Endothelial cell of umbilical vein (primary cell): ENCODE results near the gene ENKD1. TPM values are rescaled to one million over a fixed set of nuclear protein-coding genes. Genes with fewer than 3 reads are reported as not detected.

Source experiments
- BruUV-seq: library from RNA; stranded (reverse); fragments of 400-500 nt; replicated peaks from 2 replicates; lab custom pipeline; 2021; lab: Mats Ljungman, UMichigan
- CTCF ChIA-PET: fragments of 300-600, 350-600 bp; sonication (Branson Sonifier 250); formaldehyde crosslinking; loops from one replicate; lab custom pipeline; 2021; ENCODE audit warnings: antibody characterized with exemption, inconsistent platforms; lab: Charles Lee
- POLR2A ChIA-PET: fragments of 300-600, 350-600 bp; sonication (Branson Sonifier 250); formaldehyde crosslinking; loops from one replicate; lab custom pipeline; 2021; ENCODE audit warnings: antibody characterized with exemption, inconsistent platforms; lab: Charles Lee
- DNase-seq: peaks from one replicate; pipeline ENCODE4 v3.0.0-alpha.2; 2011; ENCODE audit warnings: low read depth, low spot score
- FAIRE-seq: peaks from 2 replicates; lab custom pipeline; 2011; peaks lifted over from hg19 to GRCh38; lab: Jason Lieb, UNC
- H2AFZ ChIP-seq: 2 replicates; pipeline ENCODE4 v1.6.0; 2012; ENCODE audit warnings: low read depth, low read length, control low read depth, inconsistent platforms
- H3K27ac ChIP-seq: 2 replicates; pipeline ENCODE4 v1.5.1; 2011; ENCODE audit warnings: low read depth, mild to moderate bottlenecking, control low read depth, low read length, moderate library complexity; ENCODE audit not compliant: insufficient read depth
- H3K27me3 ChIP-seq, 2 experiments: 2 replicates each; pipeline versions ENCODE4 v1.6.0 to v1.6.1; 2011; ENCODE audit warnings: low read length in 2 of 2, mixed read lengths in 1 of 2; ENCODE audit not compliant: control insufficient read depth in 2 of 2, insufficient read depth in 2 of 2
- H3K36me3 ChIP-seq, 2 experiments: 2 replicates in 1 of 2; 3 replicates in 1 of 2; pipeline ENCODE4 v1.5.1; 2011; ENCODE audit warnings: low read length in 2 of 2, mild to moderate bottlenecking in 1 of 2, moderate library complexity in 1 of 2; ENCODE audit not compliant: control insufficient read depth in 2 of 2, insufficient read depth in 2 of 2; ENCODE audit errors: extremely low read depth in 1 of 2
- H3K4me1 ChIP-seq: 3 replicates; pipeline ENCODE4 v1.5.1; 2011; ENCODE audit warnings: mild to moderate bottlenecking, low read length; ENCODE audit not compliant: control insufficient read depth, insufficient read depth; ENCODE audit errors: extremely low read depth
- H3K4me2 ChIP-seq: 2 replicates; pipeline ENCODE4 v1.6.1; 2011; ENCODE audit warnings: low read length, control low read depth, mixed read lengths; ENCODE audit not compliant: insufficient read depth
- H3K4me3 ChIP-seq, 3 experiments: fragments of 200-600 bp in 1 of 3; sonication (generic), shearing (Covaris generic) in 1 of 3; replicated peaks in 1 of 3; 2 replicates each; pipeline ENCODE4 v1.5.1; 2011 to 2016; ENCODE audit warnings: control low read depth in 3 of 3, low read length in 3 of 3, mild to moderate bottlenecking in 2 of 3, inconsistent platforms in 1 of 3, low read depth in 1 of 3, moderate library complexity in 1 of 3; ENCODE audit not compliant: insufficient read depth in 1 of 3
- H3K79me2 ChIP-seq: 2 replicates; pipeline ENCODE4 v1.6.0; 2012; ENCODE audit warnings: low read length, inconsistent platforms; ENCODE audit not compliant: control insufficient read depth, insufficient read depth
- H3K9ac ChIP-seq: replicated peaks from 2 replicates; pipeline ENCODE3; 2011; ENCODE audit warnings: low read length, control low read depth; ENCODE audit not compliant: insufficient read depth; ENCODE audit errors: extremely low read depth
- H3K9me1 ChIP-seq: replicated peaks from 3 replicates; pipeline ENCODE4 v1.6.0; 2011; ENCODE audit warnings: mild to moderate bottlenecking, low read length; ENCODE audit not compliant: control insufficient read depth, insufficient read depth; ENCODE audit errors: extremely low read depth
- H3K9me3 ChIP-seq: replicated peaks from 2 replicates; pipeline ENCODE4 v1.5.1; 2012; ENCODE audit warnings: low read length, inconsistent platforms; ENCODE audit not compliant: control insufficient read depth, insufficient read depth
- H4K20me1 ChIP-seq: replicated peaks from 2 replicates; pipeline ENCODE3; 2011; ENCODE audit warnings: mild to moderate bottlenecking, low read length; ENCODE audit not compliant: control insufficient read depth, insufficient read depth; ENCODE audit errors: extremely low read depth
- EZH2 ChIP-seq: IDR thresholded peaks from 2 replicates; pipeline ENCODE4 v1.6.1; 2012; ENCODE audit warnings: borderline replicate concordance, low read depth, mild to moderate bottlenecking, moderate library complexity, low read length, inconsistent platforms; ENCODE audit not compliant: severe bottlenecking
- FOS ChIP-seq: IDR thresholded peaks from 2 replicates; pipeline ENCODE4 v1.6.1; 2011; ENCODE audit warnings: mild to moderate bottlenecking, low read length, moderate library complexity, borderline replicate concordance; ENCODE audit not compliant: insufficient read depth
- JUN ChIP-seq: IDR thresholded peaks from 2 replicates; pipeline ENCODE4 v1.6.1; 2011; ENCODE audit warnings: borderline replicate concordance, low read depth; ENCODE audit not compliant: insufficient read length, insufficient read depth
- MYC ChIP-seq: IDR thresholded peaks from one replicate; pipeline ENCODE4 v1.6.1; 2011; ENCODE audit warnings: mild to moderate bottlenecking, low read depth, low read length
- POLR2A ChIP-seq: IDR thresholded peaks from 2 replicates; pipeline ENCODE4 v1.6.1; 2012; ENCODE audit warnings: low read depth, mild to moderate bottlenecking, control low read depth, low read length
- POLR2AphosphoS5 ChIP-seq: IDR thresholded peaks from 2 replicates; pipeline ENCODE4 v1.6.1; 2012; ENCODE audit warnings: low read depth, mild to moderate bottlenecking, control low read depth, low read length, moderate library complexity; ENCODE audit not compliant: insufficient read depth
- dilution Hi-C: fragments of 300-500 bp; cut with MboI; formaldehyde crosslinking; loops from one replicate; pipeline ENCODE4 v1.15.0; 2019; ENCODE audit warnings: low sequenced_read_pairs; ENCODE audit not compliant: extremely low pct_ligation_motif_present
- intact Hi-C: fragments of 100-400 bp; cut with micrococcal nuclease; formaldehyde crosslinking; loops from one replicate; pipeline ENCODE4 v1.10.0; 2022
- polyA plus RNA-seq, 4 experiments: library from polyadenylated mRNA; depleted of rRNA in 3 of 4; stranded (reverse) in 3 of 4; unstranded in 1 of 4; fragments of >200 nt; gene quantifications; 2 replicates each; pipeline versions ENCODE4 v1.2.1 to v1.2.3, GENCODE V29; 2011 to 2012; ENCODE audit warnings: missing spikeins in 1 of 4
- total RNA-seq: library from RNA; stranded (reverse); gene quantifications from 2 replicates; pipeline ENCODE4 v1.2.3, GENCODE V29; 2021
- TF ChIP-seq, protein P1 (sequence below): IDR thresholded peaks from 2 replicates; pipeline ENCODE4 v1.6.1; 2011; ENCODE audit not compliant: insufficient read depth, insufficient read length
- TF ChIP-seq, protein P2 (sequence below), 2 donors: IDR thresholded peaks; 1 replicate in 1 of 2; 2 replicates in 1 of 2; pipeline ENCODE4 v1.5.1; 2011; ENCODE audit warnings: low read length in 2 of 2, mild to moderate bottlenecking in 2 of 2, moderate library complexity in 2 of 2, control low read depth in 1 of 2, inconsistent platforms in 1 of 2, low read depth in 1 of 2; ENCODE audit not compliant: insufficient read depth in 1 of 2; ENCODE audit errors: extremely low read depth in 1 of 2

Gene ENKD1
- total and polyA plus RNA-seq, 2 donors (not counting 3 experiments of a cell fraction or from before 2014, with no cell fraction given), result 16.7 to 17.3 TPM

DNA sequence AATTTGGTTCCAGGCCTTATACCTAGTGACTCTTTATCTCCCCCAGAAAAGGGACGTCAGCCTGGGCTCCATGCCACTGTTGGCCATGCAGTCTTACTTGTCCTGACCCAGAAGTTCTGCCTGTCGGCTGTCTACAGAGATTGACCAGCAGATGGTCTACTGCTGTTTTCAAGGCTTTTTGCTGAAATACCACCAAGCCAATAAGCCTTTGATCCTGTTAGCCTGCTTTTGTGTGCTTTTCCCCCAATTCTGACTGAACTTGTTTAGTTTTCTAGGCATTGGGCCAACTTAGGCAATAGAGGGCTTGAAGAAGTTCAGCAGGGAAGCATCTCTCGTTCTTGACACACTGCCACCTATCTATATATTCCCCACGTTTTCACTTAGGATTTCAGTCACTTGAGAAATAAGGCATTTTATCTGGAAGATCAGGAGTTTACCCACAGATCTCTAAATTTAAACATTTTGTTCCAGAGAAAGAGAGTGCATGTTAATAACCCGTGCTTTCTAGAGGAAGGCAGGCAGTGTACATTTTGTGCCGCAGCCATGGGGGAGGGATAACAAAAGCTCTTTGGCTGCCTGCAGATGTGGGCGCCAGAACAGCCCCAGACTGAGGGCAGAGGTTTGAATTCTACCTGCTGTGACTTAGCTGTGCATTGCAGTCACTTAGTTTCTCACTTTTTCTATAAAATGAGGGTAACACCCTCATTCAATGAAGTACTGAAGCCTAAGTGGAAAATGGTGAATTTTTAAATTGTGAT, 34.0 kb downstream of the ENKD1 start:
- CTCF ChIA-PET, result interaction anchor here (0.8 to 1.9 kb wide), 3 partner anchors 11 to 112 kb away, joined by 3 to 6 read pairs (median 3); no protein-coding TSS in a partner anchor
- BruUV-seq, result no TSS peak
- dilution Hi-C loops, result no loop called here
- H3K79me2 ChIP-seq, result no peaks in the 10 kb centered on the region
- H4K20me1 ChIP-seq, result no peaks in the 10 kb centered on the region
- H3K9ac ChIP-seq, result no peak overlapping the region
- FAIRE-seq (no peak), DNase-seq (no peak)
- peaks cover 14 to 35% of the 10 kb centered on the region in 2 experiments for H3K36me3 ChIP-seq
- no peak overlapping the region for H3K4me2 ChIP-seq
- H3K27ac ChIP-seq, result no peak overlapping the region
- POLR2A ChIA-PET, result no interaction called here
- no peaks in the 10 kb centered on the region for H3K9me1 ChIP-seq
- H3K4me3 ChIP-seq, result no peak overlapping the region
- no peaks in the 10 kb centered on the region for H3K9me3 ChIP-seq
- H3K27me3 ChIP-seq, result no peaks in the 10 kb centered on the region
- no peaks in the 10 kb centered on the region for H3K4me1 ChIP-seq
- intact Hi-C loops, result no loop called here
- TF ChIP-seq, protein P1, sequence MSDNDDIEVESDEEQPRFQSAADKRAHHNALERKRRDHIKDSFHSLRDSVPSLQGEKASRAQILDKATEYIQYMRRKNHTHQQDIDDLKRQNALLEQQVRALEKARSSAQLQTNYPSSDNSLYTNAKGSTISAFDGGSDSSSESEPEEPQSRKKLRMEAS, result no peak
- TF ChIP-seq POLR2A (no peak), EZH2 (no peak)
- H2AFZ ChIP-seq, result no peak overlapping the region

DNA sequence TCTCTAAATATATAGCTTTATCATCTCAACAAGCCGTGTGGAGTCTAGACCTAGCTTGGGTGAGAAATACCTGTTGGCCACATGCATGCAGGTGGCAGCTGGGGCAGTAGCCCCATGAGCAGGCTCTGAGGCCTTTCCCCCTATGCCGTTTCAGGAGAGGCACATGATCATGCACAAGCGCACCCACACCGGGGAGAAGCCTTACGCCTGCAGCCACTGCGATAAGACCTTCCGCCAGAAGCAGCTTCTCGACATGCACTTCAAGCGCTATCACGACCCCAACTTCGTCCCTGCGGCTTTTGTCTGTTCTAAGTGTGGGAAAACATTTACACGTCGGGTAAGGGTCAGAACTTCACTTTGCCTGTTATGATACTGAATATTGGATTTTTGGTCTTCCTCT, 38.3 kb downstream of the ENKD1 start:
- no peaks in the 10 kb centered on the region for H4K20me1 ChIP-seq
- dilution Hi-C loops (no loop called here), intact Hi-C loops (no loop called here)
- no TSS peak for BruUV-seq
- no peak overlapping the region for H3K9ac ChIP-seq
- H3K4me2 ChIP-seq, result no peak overlapping the region
- no peaks in the 10 kb centered on the region for H3K79me2 ChIP-seq
- TF ChIP-seq, protein P1, result no peak
- no peak for TF ChIP-seq POLR2A
- TF ChIP-seq, protein P2, sequence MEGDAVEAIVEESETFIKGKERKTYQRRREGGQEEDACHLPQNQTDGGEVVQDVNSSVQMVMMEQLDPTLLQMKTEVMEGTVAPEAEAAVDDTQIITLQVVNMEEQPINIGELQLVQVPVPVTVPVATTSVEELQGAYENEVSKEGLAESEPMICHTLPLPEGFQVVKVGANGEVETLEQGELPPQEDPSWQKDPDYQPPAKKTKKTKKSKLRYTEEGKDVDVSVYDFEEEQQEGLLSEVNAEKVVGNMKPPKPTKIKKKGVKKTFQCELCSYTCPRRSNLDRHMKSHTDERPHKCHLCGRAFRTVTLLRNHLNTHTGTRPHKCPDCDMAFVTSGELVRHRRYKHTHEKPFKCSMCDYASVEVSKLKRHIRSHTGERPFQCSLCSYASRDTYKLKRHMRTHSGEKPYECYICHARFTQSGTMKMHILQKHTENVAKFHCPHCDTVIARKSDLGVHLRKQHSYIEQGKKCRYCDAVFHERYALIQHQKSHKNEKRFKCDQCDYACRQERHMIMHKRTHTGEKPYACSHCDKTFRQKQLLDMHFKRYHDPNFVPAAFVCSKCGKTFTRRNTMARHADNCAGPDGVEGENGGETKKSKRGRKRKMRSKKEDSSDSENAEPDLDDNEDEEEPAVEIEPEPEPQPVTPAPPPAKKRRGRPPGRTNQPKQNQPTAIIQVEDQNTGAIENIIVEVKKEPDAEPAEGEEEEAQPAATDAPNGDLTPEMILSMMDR (IDR thresholded peaks at IDR 0.05; ENCODE audit: extremely low read depth in 1 of 2, insufficient read depth in 1 of 2, low read depth in 1 of 2, low read length in 2 of 2), result no peak
- TF ChIP-seq JUN, result no peak
- no peak for TF ChIP-seq EZH2
- TF ChIP-seq MYC, result no peak
- TF ChIP-seq FOS, result no peak
- TF ChIP-seq POLR2AphosphoS5, result no peak
- DNase-seq, result no peak
- H3K36me3 ChIP-seq, result peaks cover 10 to 25% of the 10 kb centered on the region in 2 experiments
- no peaks in the 10 kb centered on the region for H3K9me3 ChIP-seq
- ChIA-PET CTCF (interaction anchor here (1.0 to 3.5 kb wide), 5 partner anchors 11 to 81 kb away, joined by 3 to 12 read pairs (median 4); no protein-coding TSS in a partner anchor), POLR2A (interaction anchor here (0.7 kb wide), 1 partner anchor 146 kb away, joined by 4 read pairs; no protein-coding TSS in a partner anchor)
- no peak overlapping the region for H3K4me3 ChIP-seq
- H3K27ac ChIP-seq, result no peak overlapping the region
- no peak for FAIRE-seq
- H2AFZ ChIP-seq, result no peak overlapping the region
- H3K4me1 ChIP-seq, result no peaks in the 10 kb centered on the region
- H3K9me1 ChIP-seq, result no peaks in the 10 kb centered on the region
- H3K27me3 ChIP-seq, result no peaks in the 10 kb centered on the region
